ENCODE data around the gene ROR1.

ROR1 gene

GRCh38 chr1:63748641-63749040 is 25.2 kb upstream of the ROR1 start:
- Histone ChIP-seq H3K9ac (ENCODE audit: low read length) (no peak overlapping the region), H4K20me1 (ENCODE audit: insufficient read depth, low read length) (no peaks in the 10 kb centered on the region), H3K36me3 (replicated peaks; ENCODE audit: insufficient read depth, low read length) (no peaks in the 10 kb centered on the region), H3K27ac (ENCODE audit: low read length) (no peak overlapping the region), H3K79me2 (ENCODE audit: low read length) (no peaks in the 10 kb centered on the region), H3K27me3 (replicated peaks; ENCODE audit: insufficient read depth, low read length) (no peaks in the 10 kb centered on the region), H3K9me2 (replicated peaks; ENCODE audit: insufficient read depth, low read length) (no peaks in the 10 kb centered on the region), H3K4me2 (ENCODE audit: low read depth, low read length) (no peak overlapping the region), H3F3A (ENCODE audit: insufficient read depth, low read length) (no peaks in the 10 kb centered on the region), H3K4me1 (ENCODE audit: low read length) (0 out of 2 replicates have a peak, but pooled peaks cover under 1% of the 10 kb centered on the region), H2AFZ (ENCODE audit: low read length) (no peak overlapping the region), H3K9me3 (replicated peaks; ENCODE audit: insufficient read depth, low read length) (no peaks in the 10 kb centered on the region), H3K4me3 (ENCODE audit: low read length) (no peak overlapping the region)
- no peak for TF ChIP-seq EZH2 (optimal IDR thresholded peaks at IDR 0.05; ENCODE audit: low read depth, low read length)
- no peak for DNase-seq

- no peak for TF ChIP-seq EZH2phosphoT487 (IDR thresholded peaks at IDR 0.05; ENCODE audit: low read length)
- no peak for TF ChIP-seq EZH2 (optimal IDR thresholded peaks at IDR 0.05; ENCODE audit: low read depth, low read length)
- no peak for TF ChIP-seq CTCF (IDR thresholded peaks at IDR 0.05; ENCODE audit: low read length)
Measured at GRCh38 chr1:63750721-63751120, 23.1 kb upstream of the ROR1 start.

GRCh38 chr1:63752176-63752575 is 21.6 kb upstream of the ROR1 start:
- no peak for TF ChIP-seq CTCF (IDR thresholded peaks at IDR 0.05; ENCODE audit: low read length)
- no peak for TF ChIP-seq EZH2phosphoT487 (IDR thresholded peaks at IDR 0.05; ENCODE audit: low read length)
- no peak for TF ChIP-seq EZH2 (optimal IDR thresholded peaks at IDR 0.05; ENCODE audit: low read depth, low read length)
- H3K9me3 ChIP-seq (replicated peaks; ENCODE audit: insufficient read depth, low read length) = no peaks in the 10 kb centered on the region
- H3K4me2 ChIP-seq (ENCODE audit: low read depth, low read length) = no peak overlapping the region
- no peaks in the 10 kb centered on the region for H3K79me2 ChIP-seq (ENCODE audit: low read length)
- H3K4me3 ChIP-seq (ENCODE audit: low read length) = no peak overlapping the region
- no peak for DNase-seq
- no peaks in the 10 kb centered on the region for H3F3A ChIP-seq (ENCODE audit: insufficient read depth, low read length)
- H4K20me1 ChIP-seq (ENCODE audit: insufficient read depth, low read length) = no peaks in the 10 kb centered on the region
- H3K9ac ChIP-seq (ENCODE audit: low read length) = no peak overlapping the region
- H3K9me2 ChIP-seq (replicated peaks; ENCODE audit: insufficient read depth, low read length) = no peaks in the 10 kb centered on the region
- H3K27ac ChIP-seq (ENCODE audit: low read length) = no peak overlapping the region
- H3K4me1 ChIP-seq (ENCODE audit: low read length) = no peaks in the 10 kb centered on the region
- no peaks in the 10 kb centered on the region for H3K36me3 ChIP-seq (replicated peaks; ENCODE audit: insufficient read depth, low read length)
- H3K27me3 ChIP-seq (replicated peaks; ENCODE audit: insufficient read depth, low read length) = no peaks in the 10 kb centered on the region
- no peak overlapping the region for H2AFZ ChIP-seq (ENCODE audit: low read length)

More at GRCh38 chr1:63750721-63751120, 23.1 kb upstream of the ROR1 start:
- Histone ChIP-seq H3K4me2 (ENCODE audit: low read depth, low read length) (no peak overlapping the region), H3K27ac (ENCODE audit: low read length) (no peak overlapping the region), H3K36me3 (replicated peaks; ENCODE audit: insufficient read depth, low read length) (no peaks in the 10 kb centered on the region), H2AFZ (ENCODE audit: low read length) (no peak overlapping the region), H4K20me1 (ENCODE audit: insufficient read depth, low read length) (no peaks in the 10 kb centered on the region), H3K27me3 (replicated peaks; ENCODE audit: insufficient read depth, low read length) (no peaks in the 10 kb centered on the region), H3K9ac (ENCODE audit: low read length) (no peak overlapping the region), H3K4me3 (ENCODE audit: low read length) (no peak overlapping the region), H3K9me2 (replicated peaks; ENCODE audit: insufficient read depth, low read length) (no peaks in the 10 kb centered on the region), H3K9me3 (replicated peaks; ENCODE audit: insufficient read depth, low read length) (no peaks in the 10 kb centered on the region), H3K4me1 (ENCODE audit: low read length) (no peaks in the 10 kb centered on the region), H3F3A (ENCODE audit: insufficient read depth, low read length) (no peaks in the 10 kb centered on the region), H3K79me2 (ENCODE audit: low read length) (no peaks in the 10 kb centered on the region)
- no peak for DNase-seq

- H3K27me3 ChIP-seq (replicated peaks; ENCODE audit: insufficient read depth, low read length) = no peaks in the 10 kb centered on the region
- H3F3A ChIP-seq (ENCODE audit: insufficient read depth, low read length) = no peaks in the 10 kb centered on the region
- no peak overlapping the region for H3K4me2 ChIP-seq (ENCODE audit: low read depth, low read length)
- no peaks in the 10 kb centered on the region for H3K9me3 ChIP-seq (replicated peaks; ENCODE audit: insufficient read depth, low read length)
- no peak for DNase-seq
- H4K20me1 ChIP-seq (ENCODE audit: insufficient read depth, low read length) = no peaks in the 10 kb centered on the region
- H3K9ac ChIP-seq (ENCODE audit: low read length) = no peak overlapping the region
- H3K27ac ChIP-seq (ENCODE audit: low read length) = no peak overlapping the region
- H3K4me3 ChIP-seq (ENCODE audit: low read length) = no peak overlapping the region
- H2AFZ ChIP-seq (ENCODE audit: low read length) = no peak overlapping the region
- no peaks in the 10 kb centered on the region for H3K79me2 ChIP-seq (ENCODE audit: low read length)
- TF ChIP-seq EZH2 (optimal IDR thresholded peaks at IDR 0.05; ENCODE audit: low read depth, low read length) = no peak
- no peak for TF ChIP-seq CTCF (IDR thresholded peaks at IDR 0.05; ENCODE audit: low read length)
- no peak for TF ChIP-seq EZH2phosphoT487 (IDR thresholded peaks at IDR 0.05; ENCODE audit: low read length)
- no peaks in the 10 kb centered on the region for H3K4me1 ChIP-seq (ENCODE audit: low read length)
- H3K9me2 ChIP-seq (replicated peaks; ENCODE audit: insufficient read depth, low read length) = no peaks in the 10 kb centered on the region
- H3K36me3 ChIP-seq (replicated peaks; ENCODE audit: insufficient read depth, low read length) = no peaks in the 10 kb centered on the region
Measured at GRCh38 chr1:63753591-63753990, 20.2 kb upstream of the ROR1 start.
